HPDE6-E6E7 (cell line): ENCODE results near the gene ENDOD1.

Experiments used
- DNase-seq: peaks from one replicate; pipeline ENCODE4 v3.0.0; 2011; ENCODE audit warnings: missing footprints; ENCODE audit errors: extremely low spot score

Gene ENDOD1

DNA sequence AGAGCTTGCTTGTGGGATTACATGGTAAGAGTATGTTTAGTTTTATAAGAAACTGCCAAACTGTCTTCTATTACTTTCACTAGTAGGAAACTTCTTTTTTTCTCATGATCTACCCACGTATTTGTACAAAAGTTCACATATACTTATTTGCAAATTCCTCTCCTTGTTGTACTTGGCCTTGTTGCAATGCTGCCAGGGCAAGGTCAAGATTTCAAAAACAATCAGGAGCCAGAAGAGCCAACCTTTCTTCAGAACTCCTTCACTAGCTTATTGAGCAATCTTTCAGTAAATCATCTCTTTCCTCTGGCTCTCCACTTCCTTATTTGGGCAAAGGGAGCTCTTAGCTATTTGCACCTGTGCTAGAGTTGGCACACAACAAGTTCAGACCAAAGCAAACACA is 13.2 kb upstream of the ENDOD1 start:
- DNase-seq = no peak

DNA sequence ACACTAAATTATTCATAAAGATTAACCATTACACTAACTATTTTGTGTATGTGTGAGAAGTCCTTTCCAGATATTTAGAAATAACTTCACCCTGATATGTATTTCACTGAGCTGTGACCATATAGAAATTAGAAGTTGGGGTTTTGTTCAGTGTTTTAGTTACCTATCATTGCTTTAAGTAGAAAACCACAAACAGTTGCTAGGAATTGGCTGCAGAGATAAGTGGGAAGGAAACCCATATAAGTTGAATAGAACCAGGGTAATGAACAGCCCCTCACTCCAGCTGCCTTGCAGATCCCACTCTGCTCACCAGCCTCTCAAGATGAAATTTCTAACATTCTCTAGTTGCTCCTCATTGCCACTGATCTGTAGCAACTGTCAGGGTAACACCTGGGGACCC is 12.7 kb upstream of the ENDOD1 start:
- DNase-seq = no peak

DNA sequence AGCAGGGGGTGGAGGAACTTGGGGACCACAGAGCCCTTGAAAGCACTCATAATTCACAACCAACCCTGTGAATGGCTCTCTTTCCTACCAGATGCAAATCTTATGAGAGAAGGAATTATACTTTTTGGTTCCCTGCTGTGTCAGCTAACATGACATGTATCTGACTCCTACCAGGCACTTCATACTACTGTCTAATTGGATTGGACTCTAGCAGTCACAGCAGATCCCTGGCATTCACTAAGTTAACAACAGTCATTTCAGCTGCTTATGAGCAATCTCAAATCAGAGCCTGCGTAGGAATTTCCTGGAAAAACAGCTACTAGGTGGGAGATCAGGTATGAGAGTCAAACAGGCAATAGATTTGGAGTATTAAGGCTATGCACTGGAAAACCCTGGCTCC is 11.1 kb upstream of the ENDOD1 start:
- DNase-seq = no peak

DNA sequence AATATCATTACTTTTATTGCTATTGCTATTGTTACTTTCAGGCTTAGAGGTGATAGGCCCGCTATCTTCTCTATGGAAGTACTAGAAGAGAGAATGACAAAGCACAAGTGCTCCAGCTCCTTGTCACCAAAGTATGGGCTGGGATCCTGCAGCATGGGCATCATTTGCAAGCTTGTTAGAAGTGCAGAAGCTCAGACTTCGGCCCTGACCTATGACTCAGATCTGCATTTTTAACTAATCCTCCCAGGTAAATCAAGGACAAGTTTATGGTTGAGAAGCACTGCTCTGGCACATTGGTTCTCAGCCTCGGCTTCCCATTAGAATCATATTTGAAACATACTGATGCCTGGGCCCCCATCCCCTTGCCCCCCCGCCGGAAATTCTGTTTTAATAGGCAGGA is 8.6 kb upstream of the ENDOD1 start:
- DNase-seq = no peak

DNA sequence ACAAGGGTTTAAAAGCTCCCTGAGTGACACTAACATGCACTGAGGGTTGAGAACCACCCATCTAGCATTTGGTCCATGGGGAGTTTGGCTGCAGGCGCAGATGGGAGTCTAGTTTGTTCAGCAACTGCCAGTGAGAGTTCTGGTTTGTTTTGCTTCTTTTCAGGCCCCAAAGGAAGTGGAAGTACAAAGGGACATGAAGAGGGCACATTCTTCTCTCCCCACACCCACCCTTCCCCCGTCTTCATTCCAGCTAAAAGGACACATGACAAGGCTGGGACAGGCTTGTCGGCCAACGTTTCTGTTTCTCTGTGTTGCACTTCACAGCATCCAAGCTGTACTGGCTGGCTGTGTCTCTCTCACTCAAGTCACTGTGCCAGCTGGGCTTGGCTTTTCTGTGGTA is 8.2 kb upstream of the ENDOD1 start:
- DNase-seq = no peak

DNA sequence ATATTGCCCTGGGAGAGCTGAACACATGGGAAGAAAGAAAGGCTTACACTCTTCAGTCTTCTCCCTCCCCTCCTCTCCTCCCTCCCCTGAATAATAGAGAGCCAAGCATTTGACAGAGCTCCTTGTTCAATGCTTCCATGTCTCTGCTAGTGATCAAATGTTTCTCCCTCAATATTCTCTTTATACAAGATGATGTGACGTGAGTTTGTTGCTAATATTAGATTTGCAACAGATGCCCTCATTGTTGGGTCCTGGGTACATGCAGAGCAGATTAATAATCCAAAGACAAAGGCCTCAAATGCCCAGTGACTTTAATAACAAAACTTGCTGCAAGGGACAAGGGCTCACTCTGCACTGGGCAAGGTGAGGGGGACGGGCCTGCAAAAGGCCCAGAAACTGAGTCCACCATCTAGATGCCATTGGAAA is 7.1 kb upstream of the ENDOD1 start:
- DNase-seq = no peak

DNA sequence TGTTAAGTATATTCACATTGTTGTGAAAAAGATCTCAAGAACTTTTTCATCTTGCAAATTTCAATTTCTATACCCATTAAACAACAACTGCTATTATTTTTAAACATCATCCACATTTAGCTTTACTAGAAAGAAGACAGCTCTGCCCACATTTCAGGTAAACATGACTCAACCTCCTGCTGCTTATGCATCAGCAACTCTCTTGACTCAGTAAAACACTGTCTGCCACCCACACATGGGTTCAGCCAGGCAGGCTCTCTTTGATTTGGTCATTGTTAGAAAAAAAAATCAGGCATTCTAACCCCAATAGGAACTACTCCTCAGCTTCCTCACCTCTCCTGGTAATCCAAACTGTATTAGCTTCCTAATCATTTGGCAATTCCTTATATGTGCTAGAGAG is 5.1 kb upstream of the ENDOD1 start:
- DNase-seq = peak; percentile 65

DNA sequence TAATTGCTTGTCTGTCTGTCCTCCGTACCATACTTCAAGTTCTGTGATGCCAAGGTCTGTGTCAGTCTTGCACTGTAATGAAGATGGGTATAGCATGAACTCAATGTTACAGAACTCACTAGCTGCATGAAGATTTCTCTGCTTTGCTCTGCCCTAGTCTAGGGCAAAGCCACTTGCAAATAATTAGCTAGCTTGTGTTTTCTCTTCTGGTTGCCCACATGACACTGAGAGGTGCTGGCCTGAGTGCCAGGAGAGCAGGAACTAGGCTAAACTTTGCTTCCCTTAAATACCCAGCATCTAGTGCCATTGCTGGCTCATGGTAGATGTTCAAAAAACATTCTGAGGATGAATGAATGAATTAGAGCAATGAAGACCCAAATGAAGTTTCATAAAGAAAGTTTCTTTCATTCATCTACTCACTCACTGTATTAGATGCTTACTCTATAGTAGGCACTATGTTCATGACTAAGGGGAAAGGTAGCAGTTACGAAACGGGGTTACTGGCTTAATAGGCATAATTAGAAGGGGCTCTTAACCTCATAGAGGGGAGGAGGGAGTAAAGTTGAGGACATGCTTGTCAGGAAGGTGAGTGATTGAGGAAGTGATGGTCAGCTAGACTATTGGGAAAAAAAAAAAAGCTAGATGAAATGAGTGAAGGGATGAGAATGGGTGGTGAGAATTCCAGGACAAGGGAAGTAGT is 4.4 kb upstream of the ENDOD1 start:
- DNase-seq = no peak

DNA sequence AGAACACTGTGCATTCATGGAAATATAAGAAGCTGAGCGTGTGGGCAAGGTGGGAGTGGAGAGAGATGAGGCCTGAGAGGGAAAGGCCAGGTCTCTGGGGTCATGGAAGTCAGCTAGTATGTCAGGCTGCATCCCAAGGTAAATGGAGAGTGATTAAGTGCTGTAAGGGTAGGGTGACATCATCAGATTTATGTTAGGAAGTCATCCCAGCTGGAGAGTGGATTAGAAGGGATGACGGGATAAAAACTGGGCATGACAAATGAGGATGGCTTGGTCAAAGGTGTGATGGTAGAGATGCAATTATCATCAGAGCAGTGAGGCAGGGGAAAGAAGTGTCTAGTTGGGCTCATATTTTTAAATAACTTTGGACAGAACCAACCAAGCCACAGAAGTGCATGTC is 3.5 kb upstream of the ENDOD1 start:
- no peak for DNase-seq

DNA sequence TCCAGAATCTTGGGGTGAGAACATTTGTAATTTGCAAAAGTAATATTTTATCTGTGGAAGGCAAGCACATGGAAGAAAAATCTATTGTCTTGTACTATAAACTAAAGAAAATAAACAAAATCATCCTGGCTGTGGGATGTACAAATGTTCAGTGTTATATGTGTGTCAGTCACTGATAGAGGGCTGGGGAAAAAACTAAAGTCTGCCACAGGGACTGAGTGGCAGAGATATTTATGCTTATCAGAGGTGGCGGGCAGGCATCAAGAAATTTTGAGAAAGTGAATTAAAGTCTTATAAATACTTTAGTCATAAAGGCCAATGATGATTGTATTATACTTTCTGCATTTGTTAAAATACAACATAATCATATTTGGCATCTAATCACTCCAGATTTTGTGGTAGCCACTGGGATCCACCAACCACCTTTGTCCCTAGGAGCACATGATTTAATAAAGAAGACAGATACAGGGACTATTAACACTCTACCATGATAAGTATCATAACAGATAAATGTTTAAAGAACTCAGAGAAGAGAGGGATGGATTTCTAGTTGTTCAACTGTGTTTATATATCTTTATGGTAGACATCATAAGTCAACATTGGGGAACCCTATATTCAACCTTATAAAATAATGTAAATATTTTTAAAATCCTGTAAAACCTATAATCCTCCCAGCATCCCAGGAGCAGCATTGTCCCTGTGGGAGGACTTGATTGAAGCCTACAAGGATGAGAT is 2.6 kb upstream of the ENDOD1 start:
- DNase-seq = no peak

DNA sequence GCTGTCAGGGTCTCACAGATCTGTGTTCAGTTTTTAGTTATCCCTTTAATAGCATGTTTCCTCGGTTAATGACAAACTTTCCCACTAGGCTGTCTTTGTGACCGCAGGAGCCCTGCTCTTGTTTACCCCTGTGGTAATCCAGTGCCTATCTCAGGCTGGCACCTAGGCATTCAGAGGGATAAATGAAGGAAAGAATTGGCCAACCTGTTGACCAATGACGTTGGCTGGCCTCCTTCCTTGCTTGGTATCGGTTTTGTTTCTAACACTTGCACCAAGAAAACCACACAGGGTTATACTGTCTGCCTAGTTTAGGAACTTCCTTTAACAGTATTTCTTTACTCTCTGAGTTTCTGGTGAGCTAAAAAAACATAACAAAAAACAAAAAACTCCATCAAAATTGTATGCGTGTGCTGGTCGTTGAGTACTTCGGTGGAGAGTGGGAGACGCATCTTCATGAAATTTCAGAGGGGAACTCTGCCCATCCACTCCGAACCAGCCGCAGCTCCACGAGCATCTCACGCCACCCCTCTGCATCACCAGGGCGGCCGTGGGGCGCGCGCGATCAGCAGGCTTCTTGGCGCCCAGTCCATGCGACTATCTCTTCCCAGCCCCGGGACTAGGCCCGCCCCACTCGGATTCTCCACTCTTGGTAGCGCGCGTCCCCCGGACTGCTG is 563 bp upstream of the ENDOD1 start:
- DNase-seq = no peak

DNA sequence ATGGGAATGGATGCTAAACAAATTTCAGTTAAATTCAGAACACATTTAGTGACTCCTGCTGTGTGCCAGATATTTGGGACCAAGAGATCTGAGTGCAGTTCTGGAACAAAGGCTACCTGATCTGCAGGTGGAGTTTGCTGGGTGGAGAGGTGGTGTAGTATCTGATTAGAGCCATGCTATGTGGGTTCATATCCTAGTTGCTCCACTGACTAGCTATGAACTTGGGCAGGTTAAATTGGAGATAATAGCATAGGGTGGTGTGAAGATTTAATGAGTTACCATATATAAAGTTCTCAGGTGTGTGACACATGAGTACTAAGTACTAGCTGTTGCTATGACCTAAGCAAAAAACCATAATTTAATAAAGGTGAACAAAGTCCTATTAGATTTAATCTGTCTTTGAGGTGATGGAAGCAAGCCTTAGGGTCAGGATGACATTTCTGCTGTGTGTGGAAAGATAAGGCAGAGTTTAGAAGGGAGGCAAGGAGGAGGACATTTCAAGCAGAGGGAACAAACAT is 2.1 kb downstream of the ENDOD1 start:
- DNase-seq = no peak

DNA sequence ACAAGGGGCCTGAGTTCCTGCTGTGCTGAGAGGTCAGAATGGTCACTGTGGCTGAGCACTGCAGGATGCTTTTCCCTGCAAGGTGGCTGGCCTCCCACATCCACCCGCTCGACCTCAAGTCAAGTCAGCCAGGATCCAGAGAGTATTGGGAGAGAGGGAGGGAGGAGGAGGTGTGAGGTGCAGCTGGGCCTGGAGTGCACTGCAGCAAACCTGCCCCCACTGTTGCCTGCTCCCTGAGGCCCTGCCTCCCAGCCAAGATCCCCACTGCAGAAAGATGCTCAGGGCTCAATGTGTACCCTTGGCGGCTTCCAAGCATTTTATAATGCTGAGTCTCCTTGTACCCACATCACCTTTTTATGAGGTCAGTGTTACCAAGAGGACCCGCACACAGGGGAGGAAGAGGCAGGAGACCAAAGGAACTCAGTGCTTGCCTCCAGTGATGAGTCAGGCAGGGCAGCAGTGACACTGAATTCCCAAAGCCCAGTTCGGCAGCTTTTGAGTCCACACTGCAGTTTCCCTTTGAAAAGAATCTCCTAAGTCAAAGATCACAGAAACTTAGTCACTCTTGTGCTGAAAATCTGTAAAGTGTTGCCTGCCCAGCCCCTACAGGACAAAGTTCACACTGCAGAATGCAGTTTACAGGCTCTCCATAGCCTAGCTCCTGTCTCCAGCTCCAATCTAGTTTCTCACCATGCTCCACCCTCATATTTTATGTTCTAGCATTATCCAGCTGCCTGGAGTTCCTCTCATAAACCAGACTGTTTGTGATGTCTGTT is 3.1 kb downstream of the ENDOD1 start:
- DNase-seq = peak; percentile 31

DNA sequence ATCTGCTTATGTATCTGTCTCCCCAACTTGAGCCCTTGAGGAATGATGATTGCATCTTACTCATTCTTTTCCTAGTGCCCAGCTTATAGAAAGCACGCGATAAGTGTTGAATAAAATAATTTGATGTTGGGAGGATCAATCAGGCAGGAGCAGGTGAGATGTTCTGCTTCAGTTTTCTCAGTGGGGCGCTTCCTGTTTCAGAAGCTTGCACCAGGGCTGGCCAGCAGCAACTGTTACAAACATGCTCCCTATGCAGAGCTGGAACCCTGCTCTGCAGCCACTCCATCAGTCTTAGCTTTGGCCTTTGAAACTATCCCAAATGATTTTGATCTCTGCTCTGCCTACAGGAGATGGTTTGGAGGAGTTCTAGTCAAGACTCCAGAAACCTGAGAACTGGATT is 3.9 kb downstream of the ENDOD1 start:
- DNase-seq = no peak

DNA sequence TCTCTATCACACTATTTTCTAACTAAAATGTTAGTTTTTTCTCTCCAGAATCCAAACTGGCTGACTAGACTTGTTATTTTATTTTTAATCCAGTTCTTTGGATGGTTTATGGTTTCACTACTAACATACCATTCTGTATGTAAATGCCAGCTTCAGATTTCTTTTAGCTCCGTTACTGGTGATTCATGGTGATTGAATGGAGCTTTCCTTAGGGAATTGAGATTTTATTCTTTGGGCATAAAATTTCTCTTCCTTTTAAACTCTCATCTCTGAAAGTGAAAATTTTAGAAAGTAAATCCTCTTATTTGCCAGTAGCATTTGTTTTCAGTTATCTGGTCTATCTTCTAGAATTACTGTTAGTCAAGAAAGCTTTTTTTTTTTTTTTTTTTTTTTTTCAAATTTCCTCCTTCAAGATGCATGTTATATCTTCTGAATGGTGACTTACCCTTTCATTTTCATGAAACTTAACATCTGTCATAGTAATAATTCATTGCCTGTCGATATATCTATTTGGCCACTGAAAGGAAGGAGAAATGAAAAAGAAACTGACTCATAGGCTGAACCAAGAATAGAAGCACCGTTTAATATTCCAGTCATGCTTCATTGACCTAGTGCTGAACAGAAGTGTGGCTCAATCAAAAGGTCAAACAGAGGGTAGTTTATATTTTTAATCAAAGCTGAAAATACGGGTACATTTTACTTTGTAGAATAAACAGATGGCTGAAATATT is 6.4 kb downstream of the ENDOD1 start:
- peak; percentile 38 for DNase-seq

DNA sequence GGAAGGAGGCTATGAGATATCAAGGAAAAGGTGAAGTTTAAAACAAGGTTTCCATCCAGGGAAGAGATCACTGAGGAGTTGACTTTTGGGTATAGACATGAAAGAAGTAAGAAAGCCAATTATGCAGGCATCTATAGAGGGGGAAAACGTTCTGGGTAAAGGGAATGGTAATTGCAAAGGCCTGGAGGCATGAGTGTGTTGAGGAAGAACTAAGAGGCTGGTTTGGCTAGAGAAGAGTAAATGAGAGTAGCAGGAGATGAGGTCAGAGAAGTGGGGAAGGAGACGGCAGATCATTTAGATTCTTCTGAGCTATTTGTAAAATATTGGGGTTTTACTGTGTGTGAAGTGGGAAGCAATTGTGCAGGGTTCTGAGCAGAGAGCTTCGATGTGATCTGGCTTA is 7.6 kb downstream of the ENDOD1 start:
- DNase-seq = no peak

DNA sequence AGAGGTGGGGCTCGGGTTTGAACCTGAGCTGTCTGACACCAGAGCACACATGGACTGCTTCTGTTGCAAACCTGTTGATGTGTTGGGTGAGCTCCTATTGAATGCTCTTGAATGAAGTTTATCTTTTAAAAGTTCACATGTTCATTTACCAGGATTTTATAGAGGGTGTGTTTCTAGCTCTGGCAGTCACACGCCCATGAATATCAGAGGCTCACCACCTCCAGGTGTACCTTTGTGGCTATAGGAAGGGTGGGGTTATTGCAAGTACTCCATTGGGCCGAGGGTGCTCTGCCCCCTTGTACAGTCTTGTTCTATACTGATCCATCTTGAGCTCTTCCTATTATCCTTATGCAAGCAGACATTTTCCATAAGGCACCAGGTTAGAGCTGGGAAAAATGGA is 9.2 kb downstream of the ENDOD1 start:
- no peak for DNase-seq

DNA sequence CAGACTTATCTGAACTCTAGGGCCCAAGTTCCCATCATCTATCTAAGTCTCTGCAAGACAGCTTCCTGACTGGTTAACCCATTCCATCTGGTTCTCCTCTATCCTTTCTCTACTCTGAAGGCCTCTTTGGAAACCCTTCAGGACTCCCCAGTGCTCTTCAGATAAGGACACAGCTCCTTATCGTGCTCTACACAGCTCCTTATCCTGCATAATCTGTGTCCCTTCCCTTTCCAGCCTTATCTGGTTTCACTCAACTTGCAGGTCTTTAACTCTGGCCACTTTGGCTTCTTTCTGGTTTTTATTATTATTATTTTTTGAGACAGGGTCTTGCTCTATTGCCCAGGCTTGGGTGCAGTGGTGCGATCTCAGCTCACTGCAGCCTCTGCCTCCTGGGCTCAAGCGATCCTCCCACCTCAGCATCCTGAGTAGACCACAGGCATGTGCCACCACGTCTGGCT is 10.6 kb downstream of the ENDOD1 start:
- DNase-seq = no peak

DNA sequence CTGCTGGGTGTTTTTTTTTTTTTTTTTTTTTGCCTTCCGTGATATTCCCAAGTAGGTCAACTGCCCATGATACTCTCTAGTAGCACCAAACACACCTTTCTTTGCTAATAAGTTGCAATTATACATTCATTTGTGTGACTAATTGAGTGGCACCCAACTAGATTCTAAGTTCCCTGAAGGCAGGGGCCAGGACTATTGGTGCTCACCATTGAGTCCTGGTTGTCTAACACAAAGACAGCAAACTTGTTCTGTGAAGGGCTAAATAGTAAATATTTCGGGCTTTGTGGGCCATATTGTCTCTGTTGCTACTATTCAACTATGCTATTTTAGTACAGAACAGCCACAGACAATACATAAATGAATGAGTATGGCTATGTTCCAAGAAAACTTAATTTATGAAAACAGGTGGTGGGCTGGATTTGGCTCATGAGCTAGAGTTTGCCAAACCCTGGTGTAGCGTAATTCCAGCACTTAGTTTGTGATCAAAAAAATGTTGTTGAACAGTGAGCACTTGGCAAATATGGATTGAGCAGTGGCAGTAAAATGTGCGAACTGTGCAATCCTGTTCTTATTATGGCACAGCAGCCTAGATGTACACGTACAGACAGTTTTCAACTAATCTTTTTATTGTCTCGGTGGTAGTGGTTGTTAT is 11.3 kb downstream of the ENDOD1 start:
- no peak for DNase-seq

DNA sequence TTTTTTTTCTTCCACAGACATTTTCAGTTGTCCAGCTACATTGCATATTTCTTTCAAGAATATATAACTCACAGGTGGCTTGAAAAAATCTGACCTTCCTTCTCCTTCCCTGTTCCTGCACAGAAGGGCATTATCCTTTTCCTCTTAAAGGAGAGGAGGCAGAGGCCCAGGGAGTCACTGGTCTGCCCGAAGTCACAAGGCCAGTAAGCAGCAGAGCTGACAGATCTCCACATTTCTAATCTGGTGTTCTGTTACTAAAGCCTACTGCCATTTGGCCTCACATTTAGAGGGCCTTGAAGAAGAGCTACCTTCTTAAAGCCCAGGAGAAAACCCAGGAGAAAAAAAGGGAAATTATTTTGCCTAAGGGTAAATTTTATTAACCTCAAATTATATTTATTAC is 12.3 kb downstream of the ENDOD1 start:
- no peak for DNase-seq

DNA sequence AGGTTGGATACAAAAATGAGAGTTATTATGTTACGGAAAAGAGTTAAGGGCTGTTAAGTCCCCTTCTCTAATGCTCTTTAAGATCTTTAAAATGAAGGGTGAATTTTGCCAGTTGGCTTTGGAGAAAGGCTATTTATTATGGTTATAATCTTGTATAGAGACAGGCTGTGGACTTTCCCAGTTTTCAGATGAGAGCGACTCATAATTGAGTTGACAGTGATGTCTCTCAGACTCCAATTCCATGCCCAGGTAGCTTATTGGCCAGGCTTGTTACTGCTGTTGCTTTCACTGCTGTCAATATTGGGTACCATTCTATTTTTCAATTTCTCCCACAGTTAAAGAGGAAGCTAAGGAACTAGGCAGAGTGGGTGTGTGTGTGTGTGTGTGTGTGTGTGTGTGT is 13.1 kb downstream of the ENDOD1 start:
- no peak for DNase-seq
